Endothelial cell (in vitro differentiated cells): Measurements from ENCODE around the gene SH2D1B. TPM values are rescaled to one million over a fixed set of nuclear protein-coding genes. Genes with fewer than 3 reads are reported as not detected.

Source experiments
- DNase-seq: peaks from one replicate; pipeline ENCODE4 v3.0.0; 2021; ENCODE audit warnings: low spot score
- H3K27ac Mint-ChIP-seq: one replicate; pipeline ENCODE4 v1.8.0; 2021; ENCODE audit warnings: mixed read lengths, inconsistent platforms; ENCODE audit not compliant: unreplicated experiment
- H3K27me3 Mint-ChIP-seq: one replicate; pipeline ENCODE4 v1.8.0; 2021; ENCODE audit warnings: mild to moderate bottlenecking, moderate library complexity, mixed read lengths, inconsistent platforms; ENCODE audit not compliant: unreplicated experiment
- H3K36me3 Mint-ChIP-seq: one replicate; pipeline ENCODE4 v1.8.0; 2021; ENCODE audit warnings: mild to moderate bottlenecking, low read depth, mixed read lengths, inconsistent platforms; ENCODE audit not compliant: unreplicated experiment
- H3K4me1 Mint-ChIP-seq: one replicate; pipeline ENCODE4 v1.8.0; 2021; ENCODE audit warnings: mild to moderate bottlenecking, mixed read lengths, inconsistent platforms; ENCODE audit not compliant: unreplicated experiment
- H3K4me3 Mint-ChIP-seq: one replicate; pipeline ENCODE4 v1.8.0; 2021; ENCODE audit warnings: mild to moderate bottlenecking, mixed read lengths, inconsistent platforms; ENCODE audit not compliant: unreplicated experiment
- H3K9me3 Mint-ChIP-seq: one replicate; pipeline ENCODE4 v1.8.0; 2021; ENCODE audit warnings: mixed read lengths, inconsistent platforms; ENCODE audit not compliant: unreplicated experiment
- total RNA-seq: library from RNA; stranded (reverse); fragmentation: NEBNext Ultra II Directional; extraction: Animal tissue kit (Norgen Biotek cat#: 25700); gene quantifications from one replicate; pipeline ENCODE4 v1.2.1, GENCODE V29; 2021; ENCODE audit not compliant: unreplicated experiment
- TF ChIP-seq, protein P1 (sequence below): fragments of 200-600 bp; sonication (generic); IDR thresholded peaks from one replicate; pipeline ENCODE4 v1.5.0; 2021; ENCODE audit warnings: antibody characterized with exemption; ENCODE audit not compliant: unreplicated experiment

Gene SH2D1B
- total RNA-seq, 1 donor from 2014 or later = not detected

GRCh38 chr1:162368451-162368850 is 43.5 kb downstream of the SH2D1B start:
- no peak overlapping the region for H3K27ac Mint-ChIP-seq
- no peaks in the 10 kb centered on the region for H3K4me1 Mint-ChIP-seq
- no peaks in the 10 kb centered on the region for H3K9me3 Mint-ChIP-seq
- TF ChIP-seq, protein P1, sequence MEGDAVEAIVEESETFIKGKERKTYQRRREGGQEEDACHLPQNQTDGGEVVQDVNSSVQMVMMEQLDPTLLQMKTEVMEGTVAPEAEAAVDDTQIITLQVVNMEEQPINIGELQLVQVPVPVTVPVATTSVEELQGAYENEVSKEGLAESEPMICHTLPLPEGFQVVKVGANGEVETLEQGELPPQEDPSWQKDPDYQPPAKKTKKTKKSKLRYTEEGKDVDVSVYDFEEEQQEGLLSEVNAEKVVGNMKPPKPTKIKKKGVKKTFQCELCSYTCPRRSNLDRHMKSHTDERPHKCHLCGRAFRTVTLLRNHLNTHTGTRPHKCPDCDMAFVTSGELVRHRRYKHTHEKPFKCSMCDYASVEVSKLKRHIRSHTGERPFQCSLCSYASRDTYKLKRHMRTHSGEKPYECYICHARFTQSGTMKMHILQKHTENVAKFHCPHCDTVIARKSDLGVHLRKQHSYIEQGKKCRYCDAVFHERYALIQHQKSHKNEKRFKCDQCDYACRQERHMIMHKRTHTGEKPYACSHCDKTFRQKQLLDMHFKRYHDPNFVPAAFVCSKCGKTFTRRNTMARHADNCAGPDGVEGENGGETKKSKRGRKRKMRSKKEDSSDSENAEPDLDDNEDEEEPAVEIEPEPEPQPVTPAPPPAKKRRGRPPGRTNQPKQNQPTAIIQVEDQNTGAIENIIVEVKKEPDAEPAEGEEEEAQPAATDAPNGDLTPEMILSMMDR = no peak
- H3K4me3 Mint-ChIP-seq = no peak overlapping the region
- no peak for DNase-seq
- H3K36me3 Mint-ChIP-seq = peaks cover 21% of the 10 kb centered on the region
- H3K27me3 Mint-ChIP-seq = peaks cover 9% of the 10 kb centered on the region

GRCh38 chr1:162367772-162368171 is 44.2 kb downstream of the SH2D1B start:
- TF ChIP-seq, protein P1 = no peak
- no peaks in the 10 kb centered on the region for H3K9me3 Mint-ChIP-seq
- peaks cover 8% of the 10 kb centered on the region for H3K27me3 Mint-ChIP-seq
- no peak for DNase-seq
- H3K27ac Mint-ChIP-seq = no peak overlapping the region
- no peak overlapping the region for H3K4me3 Mint-ChIP-seq
- H3K36me3 Mint-ChIP-seq = peaks cover 21% of the 10 kb centered on the region
- H3K4me1 Mint-ChIP-seq = no peaks in the 10 kb centered on the region

DNA sequence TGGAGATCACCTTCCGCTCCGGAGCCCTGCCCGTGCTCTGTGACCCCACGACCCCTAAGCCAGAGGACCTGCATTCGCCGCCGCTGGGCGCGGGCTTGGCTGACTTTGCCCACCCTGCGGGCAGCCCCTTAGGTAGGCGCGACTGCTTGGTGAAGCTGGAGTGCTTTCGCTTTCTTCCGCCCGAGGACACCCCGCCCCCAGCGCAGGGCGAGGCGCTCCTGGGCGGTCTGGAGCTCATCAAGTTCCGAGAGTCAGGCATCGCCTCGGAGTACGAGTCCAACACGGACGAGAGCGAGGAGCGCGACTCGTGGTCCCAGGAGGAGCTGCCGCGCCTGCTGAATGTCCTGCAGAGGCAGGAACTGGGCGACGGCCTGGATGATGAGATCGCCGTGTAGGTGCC is 44.9 kb downstream of the SH2D1B start:
- DNase-seq = no peak
- Mint-ChIP-seq H3K36me3 (peaks cover 17% of the 10 kb centered on the region), H3K27me3 (peaks cover 4% of the 10 kb centered on the region), H3K27ac (no peak overlapping the region), H3K4me1 (no peaks in the 10 kb centered on the region), H3K9me3 (no peaks in the 10 kb centered on the region), H3K4me3 (no peak overlapping the region)
- TF ChIP-seq, protein P1 = no peak

DNA sequence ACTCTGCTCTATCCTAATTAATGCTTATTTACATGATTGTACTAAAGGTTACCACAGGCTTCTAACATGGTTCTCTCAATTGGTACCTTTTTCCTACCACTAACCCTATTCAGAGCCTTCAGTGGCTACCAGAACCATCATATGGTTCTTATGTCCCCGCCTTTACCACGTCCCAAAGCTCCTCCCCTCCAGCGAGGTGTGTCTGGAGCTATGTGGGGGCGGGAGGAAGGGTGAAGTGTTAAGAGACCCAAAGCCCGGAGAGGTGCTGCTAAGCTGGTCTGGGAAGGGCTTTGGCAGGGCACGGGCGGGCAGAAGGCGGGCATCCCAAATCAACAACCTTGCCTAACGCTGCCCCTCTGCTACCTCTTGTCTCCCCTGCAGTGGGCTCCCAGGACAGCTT is 45.3 kb downstream of the SH2D1B start:
- no peak overlapping the region for H3K27ac Mint-ChIP-seq
- TF ChIP-seq, protein P1 = no peak
- H3K27me3 Mint-ChIP-seq = peaks cover under 1% of the 10 kb centered on the region
- no peaks in the 10 kb centered on the region for H3K9me3 Mint-ChIP-seq
- DNase-seq = no peak
- peaks cover 13% of the 10 kb centered on the region for H3K36me3 Mint-ChIP-seq
- no peak overlapping the region for H3K4me3 Mint-ChIP-seq
- no peaks in the 10 kb centered on the region for H3K4me1 Mint-ChIP-seq

DNA sequence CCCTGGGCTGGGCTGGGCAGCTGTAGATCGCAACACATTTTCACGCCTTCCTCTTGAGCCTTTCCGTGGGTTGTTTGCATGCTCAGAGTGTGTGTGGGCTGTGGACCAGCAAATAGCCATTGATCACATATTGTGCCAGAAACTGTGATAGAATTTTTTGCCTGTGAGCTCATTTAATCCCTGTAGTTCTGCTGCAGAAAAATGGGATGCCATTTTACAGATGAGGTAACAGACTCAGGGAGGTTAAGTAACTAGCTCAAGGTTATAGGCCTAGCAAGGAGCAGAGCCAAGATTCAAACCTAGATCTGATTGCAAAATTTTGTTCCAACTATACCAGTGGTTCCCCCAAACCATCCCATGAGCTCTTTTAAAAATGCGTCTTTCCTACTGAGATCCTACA is 45.8 kb downstream of the SH2D1B start:
- DNase-seq = no peak
- H3K27me3 Mint-ChIP-seq = no peaks in the 10 kb centered on the region
- no peaks in the 10 kb centered on the region for H3K9me3 Mint-ChIP-seq
- H3K27ac Mint-ChIP-seq = no peak overlapping the region
- H3K4me3 Mint-ChIP-seq = no peak overlapping the region
- no peaks in the 10 kb centered on the region for H3K4me1 Mint-ChIP-seq
- H3K36me3 Mint-ChIP-seq = peaks cover 13% of the 10 kb centered on the region
- TF ChIP-seq, protein P1 = no peak
